ENCODE results near the gene CRP. TPM values are rescaled to one million over a fixed set of nuclear protein-coding genes. Genes with fewer than 3 reads are reported as not detected.
A peak's percentile ranks its signal among the peaks of the same experiment; 100 is the strongest.
"Not testable (repeated sequence)": the region's sequence is repeated elsewhere in the genome, so short reads cannot be mapped to it uniquely, and the experiment has no call there.

Gene CRP, protein sequence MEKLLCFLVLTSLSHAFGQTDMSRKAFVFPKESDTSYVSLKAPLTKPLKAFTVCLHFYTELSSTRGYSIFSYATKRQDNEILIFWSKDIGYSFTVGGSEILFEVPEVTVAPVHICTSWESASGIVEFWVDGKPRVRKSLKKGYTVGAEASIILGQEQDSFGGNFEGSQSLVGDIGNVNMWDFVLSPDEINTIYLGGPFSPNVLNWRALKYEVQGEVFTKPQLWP
- total RNA-seq = not detected
- long read RNA-seq = 0 reads

DNA sequence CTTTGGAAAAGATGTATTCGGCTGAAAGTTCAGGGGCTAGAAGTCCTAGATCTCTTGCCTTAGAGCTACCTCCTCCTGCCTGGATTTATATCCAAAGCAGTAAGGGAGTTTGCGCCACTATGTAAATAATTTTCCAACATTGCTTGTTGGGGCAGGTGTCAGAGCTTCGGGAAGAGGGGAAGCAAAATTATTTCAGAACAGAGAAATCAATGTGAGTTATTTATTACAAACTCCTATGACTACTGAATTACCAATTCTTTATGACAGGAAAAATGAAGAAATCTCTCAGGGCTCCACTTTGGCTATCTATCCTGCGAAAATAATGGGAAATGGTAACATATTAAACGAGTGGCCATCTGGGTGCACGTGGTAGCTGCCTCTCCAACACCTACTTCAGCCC, at the start of gene CRP:
CRP (minus strand) TSS at position 61 of the 400 bp plus-strand sequence. CDS start 104 bp downstream, outside the sequence.
- no peak for ATAC-seq
- intact Hi-C loops (cut with DNase I) = no loop called here
- DNase-seq (ENCODE audit: missing footprints) = no peak

DNA sequence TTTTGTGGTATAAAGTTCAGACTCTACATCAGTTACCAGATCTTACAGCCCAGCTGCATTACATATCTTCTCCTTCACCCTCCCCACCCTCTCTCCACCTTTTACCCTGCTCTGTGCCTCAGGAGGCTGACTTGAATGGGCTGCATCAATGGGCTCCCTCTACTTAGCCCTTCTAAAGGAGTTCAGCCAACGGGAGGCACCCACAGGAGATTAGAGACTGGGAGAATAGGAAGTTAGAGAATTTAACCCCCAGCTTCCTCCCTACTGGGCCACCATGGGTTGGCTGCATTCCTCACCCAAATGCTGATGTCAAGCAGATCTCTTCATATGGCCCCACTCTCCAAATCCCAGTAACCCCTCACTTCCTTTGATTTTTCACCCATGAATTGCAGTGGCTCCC, 49.3 kb upstream of the CRP start:
- intact Hi-C loops (cut with DNase I) = no loop called here
- DNase-seq (ENCODE audit: missing footprints) (no peak), ATAC-seq (no peak)

DNA sequence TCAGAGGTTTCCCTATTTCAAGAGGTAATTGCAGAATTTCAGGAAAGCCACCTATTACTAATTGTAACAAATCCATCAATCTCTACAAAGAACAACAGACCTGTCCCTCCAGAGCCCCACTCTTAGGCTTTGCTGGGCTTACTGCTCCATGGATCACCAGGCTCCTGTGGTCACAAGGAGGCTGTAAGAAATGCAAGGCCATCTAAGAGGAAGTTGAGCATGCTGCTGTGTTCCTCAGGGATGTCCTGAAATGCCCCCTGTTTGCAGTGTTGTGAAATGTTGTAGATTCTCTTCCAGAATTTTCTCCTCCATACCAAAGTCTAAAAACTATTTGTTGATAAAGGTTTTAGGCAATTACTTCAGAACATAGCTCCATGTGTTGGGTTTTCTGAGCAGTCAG, 42.0 kb upstream of the CRP start:
- no peak for DNase-seq (ENCODE audit: missing footprints)

DNA sequence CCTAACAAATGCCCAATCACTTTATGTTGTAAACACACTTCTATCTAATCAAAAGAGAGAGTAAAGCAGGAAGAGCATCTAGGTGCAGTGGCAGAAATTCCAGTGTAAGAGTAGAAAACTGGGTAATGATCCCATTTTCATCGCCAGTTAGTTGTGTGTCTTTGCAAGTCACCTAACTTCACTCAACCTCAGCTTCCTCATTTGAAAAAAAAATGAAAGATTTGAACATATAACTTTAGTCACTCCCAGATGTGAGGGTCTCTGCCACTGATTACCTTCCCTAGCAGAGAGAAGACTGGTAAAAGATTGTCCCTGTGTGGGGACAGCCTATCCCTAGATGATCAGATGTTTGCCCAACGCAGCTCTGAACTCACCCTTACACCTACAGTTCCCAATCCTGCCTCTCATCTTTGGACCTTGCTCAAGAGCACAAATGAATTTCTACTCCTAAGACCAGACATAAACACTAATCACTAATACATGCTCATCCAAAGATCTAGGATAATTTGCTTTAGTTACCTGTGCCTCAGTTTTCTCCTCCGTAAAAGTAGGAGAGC, 41.1 kb upstream of the CRP start:
- no peak for DNase-seq (ENCODE audit: missing footprints)
- intact Hi-C loops (cut with DNase I) = no loop called here
- ATAC-seq = no peak

More for the DNA sequence above, 42.0 kb upstream of the CRP start:
- intact Hi-C loops (cut with DNase I) = no loop called here
- ATAC-seq = peak; percentile 73

DNA sequence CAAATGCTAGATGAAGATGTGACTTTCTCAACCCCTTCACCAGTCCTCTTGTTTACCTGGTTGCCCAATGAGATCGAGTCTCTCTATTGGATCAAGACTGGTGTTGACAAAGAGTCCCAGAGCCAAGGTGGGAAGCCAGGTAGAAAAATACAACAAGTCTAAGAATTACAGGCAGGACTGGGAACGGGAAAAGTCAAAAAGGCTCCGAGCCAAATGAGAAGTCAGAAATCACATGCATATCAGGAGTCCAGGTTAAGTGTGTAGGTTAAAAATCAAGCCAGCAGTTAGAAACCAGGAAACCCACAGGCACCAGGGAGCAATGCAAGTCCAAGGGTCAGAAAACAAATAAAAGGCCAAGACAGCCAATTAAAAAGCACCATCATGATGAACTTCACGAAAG, 39.0 kb upstream of the CRP start:
- ATAC-seq (no peak), DNase-seq (ENCODE audit: missing footprints) (no peak)
- intact Hi-C loops (cut with DNase I) = no loop called here

DNA sequence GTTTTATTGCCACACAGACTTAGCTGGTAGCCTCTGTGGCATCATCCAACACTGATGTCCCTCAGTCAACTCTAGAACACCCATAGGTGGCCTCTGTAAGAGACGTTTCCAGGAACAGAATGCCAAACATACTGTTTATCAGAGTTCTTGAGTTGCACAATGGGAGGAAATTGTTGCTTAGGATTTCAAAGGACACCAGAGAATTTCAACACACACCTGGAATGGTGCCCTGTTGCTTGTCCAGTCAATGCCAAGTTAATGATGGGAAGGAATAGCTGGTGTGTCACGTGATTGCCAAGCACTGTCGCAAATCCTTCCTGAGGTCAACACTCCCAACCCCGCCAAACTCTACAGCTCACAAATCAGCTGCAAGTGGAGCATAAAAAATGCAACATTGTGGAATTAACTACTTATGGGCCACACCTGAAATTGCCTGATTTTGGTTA, 37.8 kb upstream of the CRP start:
- DNase-seq (ENCODE audit: missing footprints) (peak; percentile 65), ATAC-seq (peak; percentile 54)
- intact Hi-C loops (cut with DNase I) = no loop called here

DNA sequence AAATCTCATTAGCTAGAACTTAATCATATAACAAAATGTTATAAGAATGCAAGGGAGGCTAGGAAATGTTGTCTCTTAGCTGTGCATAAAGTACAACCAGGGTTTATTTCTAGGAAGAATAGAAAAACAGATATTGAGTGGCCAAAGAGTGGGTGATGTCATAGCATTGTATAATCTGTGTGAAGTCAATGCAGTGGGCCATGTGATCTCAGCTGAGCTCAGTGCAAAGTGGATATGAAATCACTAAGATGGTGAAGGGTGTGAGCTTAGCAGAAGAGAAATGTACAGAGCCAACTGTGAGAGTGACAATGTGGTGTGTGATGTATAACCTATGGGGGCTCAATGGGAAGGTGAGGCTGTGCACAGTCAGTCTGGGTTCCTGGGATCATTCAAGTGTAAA, 36.6 kb upstream of the CRP start:
- DNase-seq (ENCODE audit: missing footprints) (no peak), ATAC-seq (no peak)
- intact Hi-C loops (cut with DNase I) = no loop called here

DNA sequence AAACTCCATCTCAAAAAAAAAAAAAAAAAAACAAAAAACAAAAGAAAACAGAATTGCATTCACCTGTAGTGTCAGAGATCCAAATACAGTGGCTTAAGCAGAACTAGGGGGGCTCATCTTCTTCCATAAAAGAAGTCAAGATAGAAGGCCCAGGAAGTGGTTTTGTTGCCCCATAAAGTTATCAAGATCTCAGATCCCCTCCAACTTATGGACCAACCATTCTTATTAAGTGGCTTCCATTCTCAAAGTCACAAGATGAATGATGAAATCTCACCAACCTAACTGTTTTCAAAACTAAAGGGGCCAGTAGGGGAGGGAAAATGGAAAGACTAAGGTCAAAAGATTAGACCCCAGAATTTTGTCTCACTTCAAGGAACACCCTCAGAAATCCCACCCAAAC, 36.2 kb upstream of the CRP start:
- DNase-seq (ENCODE audit: missing footprints) (no peak), ATAC-seq (no peak)
- intact Hi-C loops (cut with DNase I) = no loop called here

DNA sequence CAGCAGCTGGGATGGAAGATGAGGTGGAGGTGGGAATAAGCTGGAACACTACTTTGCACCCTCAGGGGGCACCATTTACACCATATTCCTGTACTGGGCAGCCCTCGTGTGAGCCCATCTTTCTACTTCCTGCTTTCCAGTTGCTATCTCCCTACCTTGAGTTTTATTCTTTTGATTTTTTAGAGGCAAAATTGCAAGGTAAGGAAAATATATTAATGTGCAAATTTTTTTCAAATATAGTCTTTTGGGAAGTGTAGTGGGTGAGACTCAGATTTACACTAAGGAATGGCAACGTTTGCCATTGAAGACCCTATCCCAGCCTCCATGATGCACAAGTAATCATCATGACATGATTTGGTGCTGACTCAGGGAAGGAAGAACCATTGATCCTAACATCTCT, 35.2 kb upstream of the CRP start:
- intact Hi-C loops (cut with DNase I) = no loop called here
- no peak for ATAC-seq

DNA sequence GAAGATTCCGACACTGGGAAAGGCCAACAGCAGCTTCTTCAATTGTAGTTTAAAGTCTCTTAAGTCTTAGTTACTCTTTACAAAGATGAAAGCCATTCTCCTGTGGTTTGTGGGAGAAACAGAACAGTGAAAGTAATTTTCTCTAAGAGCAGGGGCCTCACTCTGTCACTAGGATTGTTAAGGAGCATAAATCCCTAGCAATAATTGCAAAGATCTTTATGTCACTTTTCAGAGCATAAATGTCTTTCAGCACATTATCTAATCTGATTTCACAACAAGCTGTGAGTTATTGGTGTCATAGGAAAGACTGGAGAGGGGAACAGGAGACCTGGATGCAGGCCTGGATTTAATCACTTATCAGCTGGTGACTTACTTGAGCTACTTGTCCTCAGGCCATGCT, 34.0 kb upstream of the CRP start:
- intact Hi-C loops (cut with DNase I) = no loop called here
- ATAC-seq = no peak
- DNase-seq (ENCODE audit: missing footprints) = no peak

More for the DNA sequence above, 35.2 kb upstream of the CRP start:
- no peak for DNase-seq (ENCODE audit: missing footprints)

DNA sequence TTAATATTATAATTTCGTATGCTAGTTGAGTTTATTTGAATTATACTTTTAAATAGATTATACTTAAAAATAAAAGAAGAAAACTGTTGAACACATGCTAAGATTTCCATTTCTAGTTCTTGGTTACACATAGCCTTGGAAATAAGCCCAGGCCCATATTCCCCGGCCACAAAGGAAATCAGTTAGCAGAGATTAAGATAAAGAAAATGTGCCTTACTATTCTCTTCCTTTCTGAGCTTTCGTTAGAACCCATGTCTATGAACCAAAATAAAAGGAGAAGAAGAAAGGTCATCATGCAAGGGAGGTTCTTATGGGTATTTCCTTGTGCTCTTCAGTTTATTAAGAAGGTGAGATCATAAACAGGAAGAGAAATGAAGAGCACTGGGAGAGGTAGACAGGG, 32.3 kb upstream of the CRP start:
- DNase-seq (ENCODE audit: missing footprints) (no peak), ATAC-seq (no peak)
- intact Hi-C loops (cut with DNase I) = no loop called here

DNA sequence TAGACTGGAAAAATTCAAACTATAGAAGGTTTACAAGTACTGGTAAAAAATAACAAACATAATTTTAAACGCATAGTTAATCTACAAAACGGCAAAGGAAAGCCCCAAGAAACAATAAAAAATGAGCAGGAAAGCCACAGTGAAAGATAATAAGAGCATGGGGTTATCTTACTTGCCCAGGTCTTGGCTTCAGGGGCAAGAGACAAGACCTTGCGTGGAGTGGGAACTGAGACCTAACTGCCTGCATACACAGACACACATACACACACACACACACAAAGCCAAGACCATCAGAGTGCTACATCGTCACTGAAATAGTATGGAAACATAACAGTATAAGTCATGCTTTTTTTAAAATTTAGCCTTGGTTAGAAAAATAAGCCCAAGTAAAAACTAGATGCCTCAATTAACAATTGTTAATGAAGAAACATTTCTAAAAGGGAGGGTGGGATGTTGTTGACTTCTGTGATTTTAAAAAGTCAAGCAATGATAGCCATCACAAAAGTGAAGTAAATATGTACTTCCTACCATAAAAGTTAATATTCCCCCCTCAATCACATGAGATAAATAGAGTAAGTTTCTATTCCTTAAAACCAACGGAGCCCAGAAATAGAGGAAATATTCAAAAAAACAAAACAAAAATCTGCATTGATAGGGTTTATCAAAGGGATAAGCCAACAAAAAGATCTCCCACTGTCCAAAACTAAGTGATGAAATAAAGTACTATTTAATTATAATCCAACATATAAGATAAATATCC, 29.4 kb upstream of the CRP start:
- DNase-seq (ENCODE audit: missing footprints) = no peak

DNA sequence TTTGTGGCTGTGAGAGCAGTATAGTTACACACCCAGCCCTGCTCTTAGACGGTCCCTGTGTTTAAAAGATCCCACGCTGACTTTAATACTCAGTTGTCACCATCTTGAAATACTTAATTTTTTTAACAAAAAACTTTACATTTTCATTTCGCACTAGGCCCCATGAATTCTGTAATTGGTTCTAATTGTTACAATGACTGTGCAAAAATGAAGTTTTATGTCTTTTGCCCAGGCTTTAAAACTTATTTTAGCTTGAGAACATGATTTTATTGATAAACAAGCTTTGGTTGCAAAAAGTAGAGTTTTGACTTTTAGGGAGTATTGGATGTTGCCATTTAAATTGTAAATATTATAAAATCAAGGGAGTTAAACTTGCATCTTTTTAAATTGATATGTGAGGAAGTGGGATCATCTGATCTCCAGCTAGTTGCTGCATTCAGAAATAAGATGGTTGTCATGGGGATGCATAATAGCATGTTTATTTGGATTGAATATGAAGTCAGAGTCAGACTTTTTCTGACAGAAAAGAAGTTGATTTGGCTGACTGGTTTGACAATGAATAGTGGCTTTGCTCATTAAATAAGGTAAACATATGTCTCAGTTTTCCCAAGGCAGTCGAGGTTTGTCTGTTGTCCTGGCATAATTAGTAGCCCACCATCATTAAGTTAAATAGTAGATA, 23.0 kb upstream of the CRP start:
- no peak for ATAC-seq
- intact Hi-C loops (cut with DNase I) = no loop called here
- no peak for DNase-seq (ENCODE audit: missing footprints)

More for the DNA sequence above, 29.4 kb upstream of the CRP start:
- intact Hi-C loops (cut with DNase I) = no loop called here
- ATAC-seq = no peak

DNA sequence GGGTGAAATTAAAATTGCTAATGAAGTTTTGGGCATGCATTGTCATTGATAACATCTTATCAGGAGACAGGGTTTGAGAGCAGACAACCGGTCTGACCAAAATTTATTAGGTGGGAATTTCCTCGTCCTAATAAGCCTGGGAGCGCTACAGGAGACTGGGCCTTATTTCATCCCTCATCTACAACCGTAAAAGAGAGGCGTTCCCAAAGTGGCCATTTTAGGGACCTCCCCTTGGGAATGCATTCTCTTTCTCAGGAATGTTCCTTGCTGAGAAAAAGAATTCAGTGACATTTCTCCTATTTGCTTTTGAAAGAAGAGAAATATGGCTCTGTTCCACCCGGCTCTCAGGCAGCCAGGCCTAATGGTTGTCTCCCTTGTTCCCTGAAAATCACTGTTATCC, 8.8 kb upstream of the CRP start:
- ATAC-seq; DNase-seq (ENCODE audit: missing footprints); intact Hi-C loops (cut with DNase I): not testable (repeated sequence)

DNA sequence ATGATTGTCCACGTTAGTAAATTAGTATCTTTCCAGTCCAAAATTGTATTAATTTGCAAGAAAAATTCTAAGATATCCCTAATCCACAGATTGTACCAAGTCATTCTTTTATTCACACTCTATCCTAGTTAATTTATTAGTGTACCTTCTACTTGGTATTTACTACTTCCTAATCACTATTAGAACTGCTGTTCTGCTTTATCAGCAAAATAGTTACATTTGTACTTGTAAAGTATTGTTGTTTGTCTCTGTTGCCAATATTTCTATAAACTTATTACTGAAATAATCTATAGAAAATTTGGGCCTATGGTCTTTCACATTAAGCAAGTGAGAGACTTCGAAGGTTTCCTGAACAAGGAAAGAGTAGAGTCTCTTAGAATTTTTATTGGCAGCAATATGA, 5.6 kb upstream of the CRP start:
- no peak for DNase-seq (ENCODE audit: missing footprints)
- intact Hi-C loops (cut with DNase I) = no loop called here
- no peak for ATAC-seq

DNA sequence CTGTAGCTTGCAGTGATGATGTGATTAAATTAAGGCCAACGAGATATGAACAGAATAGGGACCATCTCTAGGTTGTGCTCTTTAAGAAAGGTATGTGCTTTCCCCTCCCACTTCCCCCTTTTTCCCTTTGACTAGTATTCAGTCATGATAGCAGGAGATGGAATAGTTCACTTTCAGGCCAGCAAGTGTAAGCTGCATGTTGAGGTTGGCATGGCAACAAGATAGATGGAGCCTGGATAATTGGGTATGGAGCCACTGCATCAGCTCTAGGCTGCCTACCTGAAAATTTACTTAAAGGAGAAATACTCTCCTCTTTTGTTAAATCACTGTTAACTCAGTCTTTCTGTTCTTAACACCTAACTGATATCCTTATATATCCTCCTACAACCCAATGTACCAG, 1.5 kb upstream of the CRP start:
- intact Hi-C loops (cut with DNase I) = no loop called here
- ATAC-seq (no peak), DNase-seq (ENCODE audit: missing footprints) (no peak)

DNA sequence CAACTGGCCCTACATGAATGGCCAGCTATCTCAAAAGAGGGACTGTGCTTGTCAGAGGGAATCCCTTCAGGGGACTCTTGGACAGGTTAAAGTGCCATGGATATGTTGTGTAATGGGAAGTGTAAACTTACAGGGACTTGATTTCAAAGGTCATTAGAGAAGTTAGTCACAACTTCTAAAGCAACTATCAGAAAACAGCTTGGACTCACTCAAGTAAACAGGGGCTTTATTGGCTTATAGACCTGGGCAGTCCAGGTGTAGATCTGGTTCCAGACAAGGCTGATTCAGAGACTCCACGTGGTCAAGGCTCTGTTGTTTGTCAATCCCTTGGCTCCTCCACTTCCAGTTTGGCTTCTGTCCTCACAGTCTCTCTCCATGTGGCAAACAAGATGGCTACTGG, 2.3 kb downstream of the CRP start:
- ATAC-seq (no peak), DNase-seq (ENCODE audit: missing footprints) (no peak)
- intact Hi-C loops (cut with DNase I) = no loop called here

DNA sequence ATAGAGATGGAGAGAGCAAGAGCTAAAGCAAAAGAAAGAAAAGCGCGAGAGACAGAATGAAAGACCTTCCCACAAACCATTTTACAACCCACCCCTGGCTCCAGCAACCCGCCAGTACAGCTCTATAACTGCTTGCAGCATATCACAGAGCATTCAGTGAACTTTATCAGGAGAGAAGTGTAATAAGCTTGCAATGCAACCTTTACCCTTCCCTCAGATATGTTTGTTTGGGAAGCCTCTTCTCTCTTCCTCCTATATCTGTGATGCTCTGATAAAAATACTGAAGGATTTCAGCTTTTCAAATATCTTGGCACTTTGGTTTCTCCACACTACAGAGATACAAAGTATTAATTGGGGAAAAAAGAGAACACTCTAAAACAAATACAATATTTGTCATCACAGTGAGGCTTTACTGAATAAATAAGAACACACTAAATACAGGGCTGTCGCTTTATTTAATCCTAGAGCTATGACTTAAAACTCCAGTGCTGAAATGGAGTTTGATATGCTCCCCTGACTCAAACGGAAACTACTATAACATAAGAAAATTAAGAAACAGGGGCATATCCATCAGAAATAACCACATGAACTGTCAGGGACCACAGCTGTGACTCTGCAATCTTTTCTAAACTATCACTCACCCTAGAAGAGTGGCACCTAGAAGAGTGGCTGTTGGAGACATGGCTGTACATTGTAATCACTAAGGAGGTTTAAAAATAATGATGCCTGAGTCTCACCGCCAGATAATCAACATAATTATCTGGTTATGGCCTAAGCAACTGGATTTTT, 6.7 kb downstream of the CRP start:
- intact Hi-C loops (cut with DNase I) = no loop called here
- ATAC-seq = no peak
- no peak for DNase-seq (ENCODE audit: missing footprints)

DNA sequence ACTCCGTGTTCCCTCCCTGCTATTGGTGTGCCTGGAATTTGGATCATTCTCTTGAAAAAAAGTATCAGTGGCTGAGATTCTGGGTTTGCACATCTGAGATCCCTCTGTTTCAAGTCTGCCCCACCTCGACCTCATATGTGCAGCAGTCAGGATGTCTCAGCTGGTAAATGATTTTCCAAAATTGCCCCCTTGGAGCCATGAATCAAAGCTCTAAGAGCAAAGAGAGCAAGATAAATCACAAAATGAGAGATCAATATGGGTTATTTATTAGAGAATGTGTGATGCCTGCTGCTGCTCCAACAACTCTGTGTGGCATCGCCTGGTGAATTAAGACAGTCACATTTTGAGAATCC, 8.5 kb downstream of the CRP start:
- no peak for DNase-seq (ENCODE audit: missing footprints)
- no peak for ATAC-seq
- intact Hi-C loops (cut with DNase I) = no loop called here
